ENCODE measurements around the gene PRSS12. TPM values are rescaled to one million over a fixed set of nuclear protein-coding genes. Genes with fewer than 3 reads are reported as not detected.
"Not testable (repeated sequence)": the region's sequence is repeated elsewhere in the genome, so short reads cannot be mapped to it uniquely, and the experiment has no call there.

Gene PRSS12, protein sequence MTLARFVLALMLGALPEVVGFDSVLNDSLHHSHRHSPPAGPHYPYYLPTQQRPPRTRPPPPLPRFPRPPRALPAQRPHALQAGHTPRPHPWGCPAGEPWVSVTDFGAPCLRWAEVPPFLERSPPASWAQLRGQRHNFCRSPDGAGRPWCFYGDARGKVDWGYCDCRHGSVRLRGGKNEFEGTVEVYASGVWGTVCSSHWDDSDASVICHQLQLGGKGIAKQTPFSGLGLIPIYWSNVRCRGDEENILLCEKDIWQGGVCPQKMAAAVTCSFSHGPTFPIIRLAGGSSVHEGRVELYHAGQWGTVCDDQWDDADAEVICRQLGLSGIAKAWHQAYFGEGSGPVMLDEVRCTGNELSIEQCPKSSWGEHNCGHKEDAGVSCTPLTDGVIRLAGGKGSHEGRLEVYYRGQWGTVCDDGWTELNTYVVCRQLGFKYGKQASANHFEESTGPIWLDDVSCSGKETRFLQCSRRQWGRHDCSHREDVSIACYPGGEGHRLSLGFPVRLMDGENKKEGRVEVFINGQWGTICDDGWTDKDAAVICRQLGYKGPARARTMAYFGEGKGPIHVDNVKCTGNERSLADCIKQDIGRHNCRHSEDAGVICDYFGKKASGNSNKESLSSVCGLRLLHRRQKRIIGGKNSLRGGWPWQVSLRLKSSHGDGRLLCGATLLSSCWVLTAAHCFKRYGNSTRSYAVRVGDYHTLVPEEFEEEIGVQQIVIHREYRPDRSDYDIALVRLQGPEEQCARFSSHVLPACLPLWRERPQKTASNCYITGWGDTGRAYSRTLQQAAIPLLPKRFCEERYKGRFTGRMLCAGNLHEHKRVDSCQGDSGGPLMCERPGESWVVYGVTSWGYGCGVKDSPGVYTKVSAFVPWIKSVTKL
- total RNA-seq (2014; rRNA removed; shearing (Covaris generic)): 9.7 and 15.6 TPM in 2 replicates

DNA sequence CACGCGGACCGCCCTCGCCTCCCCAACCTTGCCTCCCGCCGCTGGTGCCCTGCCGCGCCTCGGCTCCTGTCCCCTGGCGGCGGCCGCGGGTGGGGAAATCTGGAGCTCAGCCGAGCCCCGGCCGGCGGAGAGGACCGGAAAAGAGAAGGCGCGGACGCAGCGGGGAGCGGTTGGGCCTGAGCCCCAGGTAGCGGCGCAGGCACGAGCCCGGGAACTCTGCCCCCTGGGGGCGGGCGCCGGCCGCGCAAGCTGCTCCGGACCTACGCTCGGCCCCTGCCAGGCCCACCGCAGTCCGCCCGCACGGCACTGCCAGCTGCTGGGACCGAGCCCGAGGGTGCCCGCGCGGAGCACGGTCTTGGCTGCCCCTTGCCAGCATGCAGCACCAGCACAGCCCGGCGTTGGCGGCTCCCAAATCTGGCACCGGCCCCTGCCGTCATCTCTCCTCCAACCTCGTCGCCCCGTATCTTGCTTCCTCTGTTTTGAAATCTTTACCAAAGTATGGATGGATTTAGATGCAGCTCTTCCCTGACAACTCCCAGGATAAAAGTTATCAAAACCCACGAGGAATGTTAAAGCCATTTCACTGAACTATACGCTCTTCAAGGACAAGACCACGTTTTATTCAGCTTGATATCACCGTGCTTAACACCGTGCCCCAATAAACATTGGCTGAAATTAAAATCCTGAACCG is at the start of gene PRSS12:
Gene PRSS12 (minus strand): TSS at position 161 of the 691 bp plus-strand sequence. CDS start 283 bp downstream, outside the sequence.
- H3K36me3 ChIP-seq: no peaks in the 10 kb centered on the region
- peaks cover 9% of the 10 kb centered on the region for H3K27me3 ChIP-seq (replicated peaks)
- no peaks in the 10 kb centered on the region for H3K9me3 ChIP-seq (replicated peaks)
- DNase-seq (ENCODE audit: low read depth in 1 of 2, low spot score in 2 of 2): peak; percentile 78 to 84
- peaks cover 14% of the 10 kb centered on the region for H3K4me1 ChIP-seq (replicated peaks)
- H3K4me3 ChIP-seq: peak within 1 kb of the TSS; percentile 53
- no peak within 1 kb of the TSS for H3K27ac ChIP-seq

DNA sequence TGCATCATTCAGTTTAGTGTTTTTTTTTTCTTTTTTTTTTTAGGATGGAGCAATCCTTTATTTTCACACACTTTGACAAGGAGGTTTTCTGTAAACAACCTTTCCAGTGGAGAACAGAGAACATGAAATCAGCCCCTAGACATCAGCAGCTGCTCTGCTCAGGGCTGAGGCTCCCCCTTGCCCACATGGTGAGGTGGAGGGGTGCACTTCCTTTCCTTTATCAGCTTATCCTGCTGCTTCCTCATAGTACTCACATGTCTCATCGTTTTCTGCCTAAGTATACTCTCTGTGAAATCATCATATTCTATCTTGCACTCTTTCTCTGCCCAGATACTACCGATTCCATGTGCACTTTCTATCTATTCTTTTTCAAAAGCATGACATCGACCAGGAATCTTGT is 47.6 kb upstream of the PRSS12 start:
- Histone ChIP-seq H3K4me1 (replicated peaks) (peaks cover 6% of the 10 kb centered on the region), H3K9me3 (replicated peaks) (no peaks in the 10 kb centered on the region), H3K27me3 (replicated peaks) (no peaks in the 10 kb centered on the region), H3K4me3 (no peak overlapping the region), H3K36me3 (no peaks in the 10 kb centered on the region), H3K27ac (no peak overlapping the region)
- no peak for DNase-seq (ENCODE audit: low read depth in 1 of 2, low spot score in 2 of 2)

DNA sequence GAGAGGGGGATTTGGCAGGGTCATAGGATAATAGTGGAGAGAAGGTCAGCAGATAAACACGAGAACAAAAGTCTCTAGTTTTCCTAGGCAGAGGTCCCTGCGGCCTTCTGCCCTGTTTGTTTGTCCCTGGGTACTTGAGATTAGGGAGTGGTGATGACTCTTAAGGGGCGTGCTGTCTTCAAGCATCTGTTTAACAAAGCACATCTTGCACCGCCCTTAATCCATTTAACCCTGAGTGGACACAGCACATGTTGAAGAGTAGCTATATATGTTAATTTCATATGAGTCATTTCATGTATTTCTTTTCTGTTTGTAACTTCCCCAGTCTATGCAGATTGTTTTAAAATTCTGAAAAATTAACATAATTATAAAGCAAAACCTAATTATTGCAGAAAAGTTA is 47.1 kb upstream of the PRSS12 start:
- not testable (repeated sequence) for H3K27me3 ChIP-seq (replicated peaks); H3K36me3 ChIP-seq; H3K4me3 ChIP-seq; H3K9me3 ChIP-seq (replicated peaks); H3K27ac ChIP-seq
- DNase-seq (ENCODE audit: low read depth in 1 of 2, low spot score in 2 of 2): peak; percentile 26 to 54
- peaks cover 11% of the 10 kb centered on the region for H3K4me1 ChIP-seq (replicated peaks)

DNA sequence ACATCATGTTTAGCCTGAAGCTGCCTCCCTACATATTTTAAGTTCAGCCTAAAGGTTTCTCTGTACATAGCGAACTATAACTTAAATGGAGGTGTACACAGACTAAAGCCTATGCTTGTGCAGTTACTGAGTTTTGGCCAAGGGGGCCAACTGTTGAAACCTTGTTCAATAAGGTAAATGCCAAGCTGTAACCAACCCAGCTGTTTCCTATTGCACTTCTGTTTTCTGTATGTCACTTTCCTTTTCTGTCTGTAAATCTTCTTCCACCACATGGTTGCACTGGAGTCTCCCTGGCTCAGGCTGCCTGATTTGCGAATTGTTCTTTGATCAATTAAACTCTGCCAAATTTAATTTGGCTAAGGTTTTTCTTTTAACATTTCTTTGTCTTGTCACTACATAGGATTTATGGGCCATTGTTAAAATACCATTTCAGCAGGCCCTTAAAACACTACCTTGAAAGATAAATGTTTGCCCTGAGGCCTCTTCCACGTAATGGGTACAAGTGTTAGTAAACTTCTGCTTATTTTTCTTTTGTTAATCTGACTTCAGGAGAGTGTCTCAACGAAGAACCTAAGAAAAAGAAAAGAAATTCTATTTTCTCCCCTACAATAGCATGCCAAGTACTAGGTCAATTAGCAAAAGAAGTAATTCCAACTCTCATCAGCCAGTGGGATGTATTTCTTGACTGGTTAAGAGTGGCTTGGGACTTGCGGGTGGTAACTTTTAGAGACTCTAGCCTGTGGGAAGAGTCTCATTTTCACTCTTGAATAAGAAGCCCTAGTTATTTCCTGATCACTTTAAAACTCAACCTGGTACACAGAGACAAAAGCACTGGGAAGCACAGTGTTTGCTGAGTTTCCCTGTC is 45.7 kb upstream of the PRSS12 start:
- Histone ChIP-seq H3K4me3 (no peak overlapping the region), H3K4me1 (replicated peaks) (peaks cover 11% of the 10 kb centered on the region), H3K36me3 (no peaks in the 10 kb centered on the region), H3K27me3 (replicated peaks) (no peaks in the 10 kb centered on the region), H3K27ac (no peak overlapping the region), H3K9me3 (replicated peaks) (no peaks in the 10 kb centered on the region)
- DNase-seq (ENCODE audit: low read depth in 1 of 2, low spot score in 2 of 2): no peak

DNA sequence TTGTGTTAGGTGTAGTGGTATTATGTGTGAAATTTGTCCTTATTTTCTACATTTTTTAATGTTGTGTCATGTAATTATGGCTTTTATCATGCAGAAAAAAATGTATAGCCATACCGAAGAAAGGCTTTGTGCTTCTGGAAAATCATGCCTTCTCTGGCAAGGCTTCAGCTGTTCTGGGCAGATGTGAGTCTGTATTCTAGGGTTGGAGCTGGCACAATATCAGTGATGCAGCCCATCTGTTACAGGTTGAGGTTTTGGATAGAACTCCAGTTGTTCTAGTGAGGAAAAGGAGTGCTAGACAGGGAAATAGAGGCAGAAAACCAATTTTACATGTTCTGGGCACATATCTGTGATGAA is 44.8 kb upstream of the PRSS12 start:
- Histone ChIP-seq H3K27me3 (replicated peaks) (no peaks in the 10 kb centered on the region), H3K36me3 (no peaks in the 10 kb centered on the region), H3K9me3 (replicated peaks) (no peaks in the 10 kb centered on the region), H3K27ac (no peak overlapping the region), H3K4me3 (no peak overlapping the region), H3K4me1 (replicated peaks) (peaks cover 11% of the 10 kb centered on the region)
- no peak for DNase-seq (ENCODE audit: low read depth in 1 of 2, low spot score in 2 of 2)

DNA sequence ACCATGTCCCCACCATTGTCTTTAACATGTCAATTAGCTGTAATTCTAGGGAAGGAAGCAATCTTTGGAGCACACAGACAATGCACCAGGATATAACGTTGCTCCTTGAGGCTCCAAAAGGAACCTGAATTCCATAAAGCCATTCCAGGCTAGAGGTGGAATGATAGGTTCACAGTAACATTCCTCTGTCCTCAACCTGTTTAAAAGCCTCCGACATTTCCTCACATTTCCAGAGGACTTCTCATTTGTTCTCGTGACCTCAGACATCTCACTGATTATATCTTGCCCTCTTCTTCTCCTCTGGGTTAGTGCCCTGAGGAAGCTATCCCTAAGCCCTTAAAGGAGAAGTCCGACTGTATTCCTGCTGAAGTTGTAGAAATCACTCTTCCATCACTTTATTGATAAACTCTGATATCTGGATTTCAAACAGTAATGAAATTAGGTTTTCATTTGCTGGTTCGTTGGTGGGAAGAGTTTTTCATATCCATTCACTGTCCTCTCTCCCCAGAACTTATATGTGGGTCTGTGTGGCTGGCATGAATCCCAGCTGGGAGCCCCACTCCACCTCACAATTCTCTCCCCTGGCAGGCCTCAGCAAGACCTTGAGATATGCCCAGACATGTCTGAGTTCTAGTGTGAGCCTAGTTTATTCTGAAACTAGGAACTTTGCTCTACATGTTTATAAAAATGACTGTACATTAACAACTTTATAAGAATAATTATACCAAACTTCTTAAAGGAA is 44.2 kb upstream of the PRSS12 start:
- DNase-seq (ENCODE audit: low read depth in 1 of 2, low spot score in 2 of 2): no peak
- H3K27ac ChIP-seq: no peak overlapping the region

DNA sequence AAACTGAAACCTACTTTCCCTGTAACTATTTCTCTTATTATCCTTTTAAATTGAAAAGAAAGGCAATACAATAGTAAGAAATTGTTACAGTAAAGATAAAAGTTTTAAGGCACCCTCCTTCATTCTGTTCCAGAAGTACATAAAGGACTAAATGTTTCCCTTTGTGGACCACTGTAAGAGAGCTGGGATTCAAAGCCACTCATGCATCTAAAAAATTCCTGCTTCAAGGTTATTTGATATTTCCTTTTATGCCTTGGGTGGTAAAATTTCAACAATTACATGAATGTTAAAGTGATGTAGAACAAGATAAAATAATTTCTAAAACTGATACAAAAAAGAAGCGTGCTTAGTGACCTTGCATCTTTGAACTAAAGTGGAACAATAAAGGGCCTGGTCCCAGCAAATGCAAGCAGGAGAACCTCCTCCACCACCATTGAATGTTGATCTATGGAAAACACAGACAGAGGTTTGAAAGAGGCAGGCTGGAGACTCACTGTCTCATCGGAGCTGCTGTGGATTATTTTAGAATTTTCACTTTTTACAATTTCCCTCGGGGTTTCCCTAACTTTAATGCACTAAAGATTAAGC is 42.3 kb upstream of the PRSS12 start:
- Histone ChIP-seq H3K4me3 (no peak overlapping the region), H3K4me1 (replicated peaks) (peaks cover 13% of the 10 kb centered on the region), H3K27ac (no peak overlapping the region), H3K36me3 (no peaks in the 10 kb centered on the region), H3K27me3 (replicated peaks) (no peaks in the 10 kb centered on the region), H3K9me3 (replicated peaks) (no peaks in the 10 kb centered on the region)
- no peak for DNase-seq (ENCODE audit: low read depth in 1 of 2, low spot score in 2 of 2)

More for the DNA sequence above, 44.2 kb upstream of the PRSS12 start:
- Histone ChIP-seq H3K4me3 (no peak overlapping the region), H3K27me3 (replicated peaks) (no peaks in the 10 kb centered on the region), H3K36me3 (no peaks in the 10 kb centered on the region), H3K9me3 (replicated peaks) (no peaks in the 10 kb centered on the region), H3K4me1 (replicated peaks) (peaks cover 11% of the 10 kb centered on the region)

DNA sequence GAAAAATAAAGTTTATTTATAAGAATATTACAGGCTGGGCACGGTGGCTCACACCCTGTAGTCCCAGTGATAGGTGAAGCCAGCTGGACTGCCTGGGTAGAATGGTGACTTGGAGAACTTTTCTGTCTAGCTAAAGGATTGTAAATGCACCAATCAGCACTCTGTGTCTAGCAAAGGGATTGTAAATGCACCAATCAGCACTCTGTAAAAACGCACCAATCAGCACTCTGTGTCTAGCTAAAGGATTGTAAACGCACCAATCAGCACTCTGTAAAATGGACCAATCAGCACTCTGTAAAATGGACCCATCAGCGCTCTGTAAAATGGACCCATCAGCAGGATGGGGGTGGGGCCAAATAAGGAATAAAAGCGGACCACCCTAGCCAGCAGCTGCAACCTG is 39.7 kb upstream of the PRSS12 start:
- H3K36me3 ChIP-seq; H3K27me3 ChIP-seq (replicated peaks); DNase-seq (ENCODE audit: low read depth in 1 of 2, low spot score in 2 of 2); H3K9me3 ChIP-seq (replicated peaks); H3K4me3 ChIP-seq; H3K27ac ChIP-seq: not testable (repeated sequence)
- H3K4me1 ChIP-seq (replicated peaks): peaks cover 23% of the 10 kb centered on the region

DNA sequence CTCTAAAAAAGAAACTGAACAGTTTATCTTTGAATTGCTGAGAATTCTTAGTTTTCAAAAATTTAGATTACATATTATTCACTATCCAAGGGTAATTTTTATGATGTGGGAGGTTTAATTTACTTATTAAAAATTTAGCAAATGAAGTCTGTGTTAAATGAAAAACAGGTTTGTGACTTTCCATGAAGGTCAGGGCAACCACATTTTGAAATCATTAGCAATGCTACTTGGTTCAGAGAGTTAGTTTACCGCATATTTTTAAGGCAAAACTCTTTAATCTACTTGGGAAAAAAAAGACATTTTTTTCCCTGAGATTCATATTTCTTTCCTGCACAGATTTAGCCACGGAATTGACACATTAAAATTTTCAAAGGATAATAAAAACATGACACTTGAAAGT is 37.3 kb upstream of the PRSS12 start:
- peak overlapping the region; percentile 55 for H3K27ac ChIP-seq
- no peak overlapping the region for H3K4me3 ChIP-seq
- H3K9me3 ChIP-seq (replicated peaks): no peaks in the 10 kb centered on the region
- peaks cover 14% of the 10 kb centered on the region for H3K4me1 ChIP-seq (replicated peaks)
- DNase-seq (ENCODE audit: low read depth in 1 of 2, low spot score in 2 of 2): no peak
- no peaks in the 10 kb centered on the region for H3K36me3 ChIP-seq
- H3K27me3 ChIP-seq (replicated peaks): no peaks in the 10 kb centered on the region

DNA sequence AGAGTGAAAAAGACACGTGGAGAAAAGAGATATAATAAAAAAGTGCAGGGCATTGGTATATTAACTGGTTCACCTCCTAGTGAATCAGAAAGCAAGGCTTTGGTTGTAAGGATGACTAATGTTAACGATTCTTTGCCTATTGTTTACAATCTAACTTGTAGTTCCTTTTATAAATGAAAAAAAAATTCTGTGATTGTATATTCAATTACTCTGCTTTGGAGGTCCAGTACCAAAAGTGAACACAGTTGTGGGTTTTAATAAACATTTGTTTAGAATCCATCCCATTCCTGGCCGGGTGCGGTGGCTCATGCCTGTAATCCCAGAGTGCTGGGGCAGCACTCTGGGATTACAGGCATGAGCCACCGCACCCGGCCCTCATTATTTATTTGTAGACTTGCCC is 36.9 kb upstream of the PRSS12 start:
- Histone ChIP-seq H3K4me1 (replicated peaks) (peaks cover 12% of the 10 kb centered on the region), H3K9me3 (replicated peaks) (no peaks in the 10 kb centered on the region), H3K27ac (peak overlapping the region; percentile 55), H3K27me3 (replicated peaks) (no peaks in the 10 kb centered on the region), H3K4me3 (no peak overlapping the region), H3K36me3 (no peaks in the 10 kb centered on the region)
- peak; percentile 75 for DNase-seq (ENCODE audit: low read depth in 1 of 2, low spot score in 2 of 2)

DNA sequence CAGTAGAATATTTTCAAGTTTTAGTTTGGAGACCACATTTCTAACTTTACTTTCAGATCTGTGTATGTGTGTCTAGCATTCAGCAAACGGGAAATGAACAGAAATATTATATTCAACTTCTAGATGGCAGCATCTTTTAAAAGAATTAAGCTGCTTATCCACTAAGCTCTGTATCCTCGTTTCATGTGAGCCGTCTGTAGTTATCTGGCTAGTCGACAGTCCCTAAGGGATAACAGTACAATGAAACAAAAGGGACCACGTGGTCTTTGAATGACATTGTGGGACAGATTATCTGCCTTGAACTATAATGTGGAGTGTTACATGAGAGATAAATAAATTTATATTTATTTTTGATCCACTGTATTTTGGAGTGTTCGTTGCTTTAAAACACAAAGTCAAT is 35.8 kb upstream of the PRSS12 start:
- H3K4me1 ChIP-seq (replicated peaks): peaks cover 12% of the 10 kb centered on the region
- DNase-seq (ENCODE audit: low read depth in 1 of 2, low spot score in 2 of 2): no peak
- no peak overlapping the region for H3K4me3 ChIP-seq
- H3K9me3 ChIP-seq (replicated peaks): no peaks in the 10 kb centered on the region
- no peaks in the 10 kb centered on the region for H3K36me3 ChIP-seq
- H3K27ac ChIP-seq: peak overlapping the region; percentile 40; the same call in 1 of the 2 replicates
- H3K27me3 ChIP-seq (replicated peaks): no peaks in the 10 kb centered on the region

DNA sequence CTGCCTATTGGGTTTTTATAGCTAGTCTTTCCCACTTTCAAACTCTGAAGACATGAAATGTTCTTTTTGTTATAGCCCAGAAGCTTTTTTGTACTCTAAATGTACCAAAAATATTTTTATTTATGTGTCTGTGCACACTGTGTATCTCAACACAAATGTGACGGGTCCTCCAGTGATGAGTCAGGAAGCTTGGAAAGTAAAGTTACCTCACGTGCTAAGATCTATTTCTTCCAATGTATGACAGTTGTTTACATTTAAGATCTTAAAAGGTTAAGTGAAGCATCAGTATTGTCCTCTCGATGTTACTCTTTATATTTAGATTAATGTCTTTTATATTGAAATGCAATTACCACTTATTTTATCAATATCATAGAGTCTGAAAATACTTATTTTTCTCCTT is 29.1 kb upstream of the PRSS12 start:
- Histone ChIP-seq H3K4me3 (no peak overlapping the region), H3K27ac (no peak overlapping the region), H3K27me3 (replicated peaks) (no peaks in the 10 kb centered on the region), H3K4me1 (replicated peaks) (no peaks in the 10 kb centered on the region), H3K36me3 (no peaks in the 10 kb centered on the region), H3K9me3 (replicated peaks) (no peaks in the 10 kb centered on the region)
- DNase-seq (ENCODE audit: low read depth in 1 of 2, low spot score in 2 of 2): no peak

All from SJSA1 (cell line).